Measurements from ENCODE around the gene BFSP2. TPM values are rescaled to one million over a fixed set of nuclear protein-coding genes. Genes with fewer than 3 reads are reported as not detected.

The BFSP2 gene
- total RNA-seq, 1 experiment from 2014 or later: 0.67 TPM

DNA sequence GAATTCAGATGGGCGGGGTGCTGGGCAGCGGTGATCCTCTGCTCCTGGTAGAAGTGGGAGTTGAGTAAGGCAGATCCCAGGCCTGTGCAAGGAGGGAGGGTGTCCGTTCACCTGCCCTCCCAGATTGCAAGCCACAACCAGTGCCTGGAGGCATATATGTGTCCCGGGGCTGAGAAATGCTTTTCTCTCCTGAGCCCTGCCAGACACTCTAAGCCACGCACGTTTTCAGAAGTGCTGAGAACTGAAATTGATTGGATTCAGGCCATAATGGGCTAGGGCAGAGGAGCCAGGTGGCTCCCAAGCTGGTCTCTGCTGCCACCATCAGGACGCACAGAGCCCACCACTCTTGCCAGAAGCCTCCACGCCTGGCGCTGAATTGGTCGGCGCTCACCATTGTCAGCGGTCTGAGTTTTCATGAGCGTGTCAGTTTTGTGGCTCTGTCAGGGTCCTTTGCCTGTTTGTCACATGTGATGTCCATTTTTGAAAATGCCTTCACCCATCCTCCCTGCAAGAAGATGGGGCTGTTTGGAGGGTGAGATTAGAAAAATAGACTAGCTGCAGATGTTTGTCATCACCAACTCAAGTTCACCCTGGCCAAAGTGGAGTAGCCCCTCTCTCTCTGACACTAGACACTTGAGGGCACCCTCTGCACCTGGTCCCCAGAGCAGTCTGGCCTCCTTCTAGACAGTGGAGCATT is 15.4 kb upstream of the BFSP2 start:
- ATAC-seq (peak; percentile 76), DNase-seq (ENCODE audit: low read depth, low spot score) (peak; percentile 25)
- no TSS peak for BruUV-seq (replicated peaks)
- no peak for TF ChIP-seq TCF7L2 (IDR thresholded peaks at IDR 0.05; ENCODE audit: low read depth, low read length)
- peak; percentile 84 for TF ChIP-seq CTCF (IDR thresholded peaks at IDR 0.05)
- Histone ChIP-seq H3K4me1 (ENCODE audit: control insufficient read depth, insufficient read depth, low read length) (0 out of 2 replicates have a peak, but pooled peaks cover 7% of the 10 kb centered on the region), H3K36me3 (ENCODE audit: control insufficient read depth, insufficient read depth, low read length) (no peaks in the 10 kb centered on the region), H3K4me3 (ENCODE audit: low read depth in 2 of 2, low read length in 2 of 2) (no peak overlapping the region), H3K27ac (ENCODE audit: low read length) (peak overlapping the region; percentile 58; the same call in 1 of the 2 replicates), H3K27me3 (ENCODE audit: control insufficient read depth, insufficient read depth, low read length) (no peaks in the 10 kb centered on the region), H3K9me3 (ENCODE audit: control insufficient read depth, insufficient read depth, low read depth, low read length) (no peaks in the 10 kb centered on the region)
- intact Hi-C loops (cut with micrococcal nuclease; ENCODE audit: unreplicated experiment): loop anchor here (2.0 kb wide), 2 partner anchors 344 to 658 kb away; no protein-coding TSS in a partner anchor
- ChIA-PET CTCF (no interaction called here), POLR2A (no interaction called here)
- in situ Hi-C loops (cut with HindIII; ENCODE audit: low pct_unique_long_range_greater_than_20kb, low sequenced_read_pairs): no loop called here

DNA sequence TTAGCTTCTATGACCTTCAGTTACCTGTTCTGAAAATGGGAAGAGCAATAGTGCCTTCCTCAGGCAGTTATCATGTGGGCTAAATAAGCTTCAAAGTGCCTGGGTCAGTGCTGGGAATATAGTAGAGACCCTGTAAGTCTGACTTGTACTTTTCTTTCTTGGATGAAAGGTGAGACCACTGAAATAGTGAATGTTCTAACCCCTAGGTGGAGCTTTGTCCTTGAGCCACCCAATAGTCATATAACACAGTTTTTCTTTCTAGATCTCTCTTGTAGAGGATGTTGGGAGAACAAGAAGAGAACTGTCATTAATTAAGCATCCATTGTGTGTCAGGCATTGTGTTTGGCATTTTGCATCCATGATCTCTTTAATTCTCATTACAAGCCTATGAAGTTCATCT is 13.0 kb upstream of the BFSP2 start:
- ChIA-PET CTCF (no interaction called here), POLR2A (no interaction called here)
- no TSS peak for BruUV-seq (replicated peaks)
- peak overlapping the region; percentile 18; the same call in 1 of the 2 replicates for H3K27ac ChIP-seq (ENCODE audit: low read length)
- TF ChIP-seq SIN3A (IDR thresholded peaks at IDR 0.05; ENCODE audit: borderline replicate concordance, insufficient read depth, low read depth, low read length) (no peak), CTCF (IDR thresholded peaks at IDR 0.05) (no peak), TCF7L2 (IDR thresholded peaks at IDR 0.05; ENCODE audit: low read depth, low read length) (no peak), REST (IDR thresholded peaks at IDR 0.05; ENCODE audit: insufficient read depth in 1 of 2, low read depth in 2 of 2, low read length in 1 of 2) (no peak), POLR2AphosphoS5 (IDR thresholded peaks at IDR 0.05; ENCODE audit: low read depth, low read length) (no peak)
- H3K27me3 ChIP-seq (ENCODE audit: control insufficient read depth, insufficient read depth, low read length): no peaks in the 10 kb centered on the region
- no peak for ATAC-seq
- H3K4me1 ChIP-seq (ENCODE audit: control insufficient read depth, insufficient read depth, low read length): 0 out of 2 replicates have a peak, but pooled peaks cover 9% of the 10 kb centered on the region
- H3K9me3 ChIP-seq (ENCODE audit: control insufficient read depth, insufficient read depth, low read depth, low read length): no peaks in the 10 kb centered on the region
- H3K4me3 ChIP-seq (ENCODE audit: low read depth in 2 of 2, low read length in 2 of 2): no peak overlapping the region
- in situ Hi-C loops (cut with HindIII; ENCODE audit: low pct_unique_long_range_greater_than_20kb, low sequenced_read_pairs): no loop called here
- no peaks in the 10 kb centered on the region for H3K36me3 ChIP-seq (ENCODE audit: control insufficient read depth, insufficient read depth, low read length)
- intact Hi-C loops (cut with micrococcal nuclease; ENCODE audit: unreplicated experiment): no loop called here
- no peak for DNase-seq (ENCODE audit: low read depth, low spot score)

All from Panc1 (cell line).